IgD-negative memory B cell (primary cell): Measurements from ENCODE around the gene SNAP29. TPM values are rescaled to one million over a fixed set of nuclear protein-coding genes. Genes with fewer than 3 reads are reported as not detected.
"Not testable (repeated sequence)": the region's sequence is repeated elsewhere in the genome, so short reads cannot be mapped to it uniquely, and the experiment has no call there.

Experiments used
- H3K27ac Mint-ChIP-seq, 3 donors: one replicate each; pipeline ENCODE4 v1.8.0; 2020 to 2022; ENCODE audit warnings: mild to moderate bottlenecking in 3 of 3, mixed read lengths in 3 of 3, moderate library complexity in 1 of 3
- H3K27me3 Mint-ChIP-seq: one replicate; pipeline ENCODE4 v1.8.0; 2021; ENCODE audit warnings: mixed read lengths
- H3K36me3 Mint-ChIP-seq: one replicate; pipeline ENCODE4 v1.8.0; 2020; ENCODE audit warnings: mild to moderate bottlenecking, mixed read lengths
- H3K4me1 Mint-ChIP-seq, 3 donors: one replicate each; pipeline ENCODE4 v1.8.0; 2020 to 2022; ENCODE audit warnings: mixed read lengths in 3 of 3, mild to moderate bottlenecking in 1 of 3
- H3K4me3 Mint-ChIP-seq, 4 donors: one replicate each; pipeline ENCODE4 v1.8.0; 2020 to 2022; ENCODE audit warnings: mild to moderate bottlenecking in 4 of 4, mixed read lengths in 4 of 4, moderate library complexity in 3 of 4
- H3K9me3 Mint-ChIP-seq, 3 donors: one replicate each; pipeline ENCODE4 v1.8.0; 2020 to 2021; ENCODE audit warnings: mixed read lengths in 3 of 3, mild to moderate bottlenecking in 1 of 3
- polyA plus RNA-seq: library from polyadenylated mRNA; unstranded; fragments of 300-500 nt; fragmentation: Illumina TruSeq; gene quantifications from one replicate; pipeline ENCODE4 v1.2.3, GENCODE V29; 2021

SNAP29 gene
- polyA plus RNA-seq, 1 donor from 2014 or later, result 23.0 TPM

GRCh38 chr22:20916916-20917810 lies 58.4 kb downstream of the SNAP29 start, which contains the start of gene CRKL:
Gene CRKL, plus strand, starts transcription at chr22:20917407. Its CDS starts 528 bp downstream, at chr22:20917935.
- Mint-ChIP-seq H3K4me1 (peaks cover 23 to 38% (median 26%) of the 10 kb centered on the region in 3 donors), H3K27ac (peak within 1 kb of the TSS; percentile 84 to 94 (median 91)), H3K27me3 (no peaks in the 10 kb centered on the region), H3K4me3 (peak within 1 kb of the TSS; percentile 96 to 99 (median 97)), H3K36me3 (peaks cover 2% of the 10 kb centered on the region), H3K9me3 (no peaks in the 10 kb centered on the region)

GRCh38 chr22:20918663-20919218 lies 59.9 kb downstream of the SNAP29 start:
- Mint-ChIP-seq H3K27ac (peak overlapping the region; percentile 39 to 94 (median 91)), H3K4me3 (peak overlapping the region; percentile 96 to 99 (median 97)), H3K4me1 (peaks cover 26 to 42% (median 31%) of the 10 kb centered on the region in 3 donors), H3K27me3 (no peaks in the 10 kb centered on the region), H3K9me3 (no peaks in the 10 kb centered on the region), H3K36me3 (peaks cover 2% of the 10 kb centered on the region)

- peak overlapping the region; percentile 96 to 99 (median 97) for H3K4me3 Mint-ChIP-seq
- H3K36me3 Mint-ChIP-seq, result peaks cover 2% of the 10 kb centered on the region
- H3K27ac Mint-ChIP-seq, result peak overlapping the region in 2 of 3 donors; percentile 28 to 94
- H3K4me1 Mint-ChIP-seq, result peaks cover 23 to 37% (median 37%) of the 10 kb centered on the region in 3 donors
- no peaks in the 10 kb centered on the region for H3K9me3 Mint-ChIP-seq
- H3K27me3 Mint-ChIP-seq, result no peaks in the 10 kb centered on the region
These were observed 60.9 kb downstream of the SNAP29 start for GRCh38 chr22:20919718-20920117.

- Mint-ChIP-seq H3K4me1 (peaks cover 30 to 46% (median 43%) of the 10 kb centered on the region in 3 donors), H3K27ac (peak overlapping the region in 2 of 3 donors; percentile 10 to 94), H3K27me3 (no peaks in the 10 kb centered on the region), H3K36me3 (peaks cover 2% of the 10 kb centered on the region), H3K9me3 (no peaks in the 10 kb centered on the region), H3K4me3 (peak overlapping the region; percentile 96 to 99 (median 97))
These were observed 62.0 kb downstream of the SNAP29 start for GRCh38 chr22:20920881-20921203.

- Mint-ChIP-seq H3K4me1 (peaks cover 35 to 49% (median 43%) of the 10 kb centered on the region in 3 donors), H3K4me3 (peak overlapping the region in 3 of 4 donors; percentile 35 to 73 (median 38)), H3K27ac (peak overlapping the region in 2 of 3 donors; percentile 7 to 70), H3K9me3 (no peaks in the 10 kb centered on the region), H3K36me3 (peaks cover 2% of the 10 kb centered on the region), H3K27me3 (no peaks in the 10 kb centered on the region)
These were observed 63.4 kb downstream of the SNAP29 start for GRCh38 chr22:20922141-20922751.

GRCh38 chr22:20926243-20926642 lies 67.4 kb downstream of the SNAP29 start:
- H3K4me1 Mint-ChIP-seq, result peaks cover 29 to 47% (median 33%) of the 10 kb centered on the region in 3 donors
- peak overlapping the region; percentile 3 to 83 (median 64) for H3K4me3 Mint-ChIP-seq
- no peaks in the 10 kb centered on the region for H3K9me3 Mint-ChIP-seq
- no peaks in the 10 kb centered on the region for H3K27me3 Mint-ChIP-seq
- peaks cover 3% of the 10 kb centered on the region for H3K36me3 Mint-ChIP-seq
- peak overlapping the region; percentile 73 to 96 (median 87) for H3K27ac Mint-ChIP-seq

- Mint-ChIP-seq H3K27ac (no peak overlapping the region), H3K9me3 (no peaks in the 10 kb centered on the region), H3K27me3 (no peaks in the 10 kb centered on the region), H3K36me3 (peaks cover 3% of the 10 kb centered on the region), H3K4me1 (peaks cover 26 to 47% (median 27%) of the 10 kb centered on the region in 3 donors), H3K4me3 (peak overlapping the region in 1 of 4 donors; percentile 47)
These were observed 69.2 kb downstream of the SNAP29 start for GRCh38 chr22:20927940-20928572.

- H3K27ac Mint-ChIP-seq, result no peak overlapping the region
- H3K4me1 Mint-ChIP-seq, result peaks cover 26 to 47% (median 27%) of the 10 kb centered on the region in 3 donors
- H3K27me3 Mint-ChIP-seq, result no peaks in the 10 kb centered on the region
- no peak overlapping the region for H3K4me3 Mint-ChIP-seq
- no peaks in the 10 kb centered on the region for H3K9me3 Mint-ChIP-seq
- H3K36me3 Mint-ChIP-seq, result peaks cover 3% of the 10 kb centered on the region
These were observed 69.8 kb downstream of the SNAP29 start for GRCh38 chr22:20928573-20928967.

GRCh38 chr22:20930004-20930403 lies 71.2 kb downstream of the SNAP29 start:
- Mint-ChIP-seq H3K9me3 (no peaks in the 10 kb centered on the region), H3K4me3 (peak overlapping the region in 1 of 4 donors; percentile 45), H3K36me3 (peaks cover 3% of the 10 kb centered on the region), H3K4me1 (peaks cover 27 to 40% (median 36%) of the 10 kb centered on the region in 3 donors), H3K27me3 (no peaks in the 10 kb centered on the region), H3K27ac (no peak overlapping the region)

- H3K9me3 Mint-ChIP-seq, H3K36me3 Mint-ChIP-seq, H3K27me3 Mint-ChIP-seq, H3K27ac Mint-ChIP-seq: not testable (repeated sequence)
- Mint-ChIP-seq H3K4me3 (peak overlapping the region in 1 of 4 donors; percentile 45), H3K4me1 (peaks cover 28 to 38% (median 34%) of the 10 kb centered on the region in 3 donors)
These were observed 71.6 kb downstream of the SNAP29 start for GRCh38 chr22:20930435-20930834.

GRCh38 chr22:20931126-20931654 lies 72.4 kb downstream of the SNAP29 start:
- no peak overlapping the region for H3K4me3 Mint-ChIP-seq
- peaks cover 3% of the 10 kb centered on the region for H3K36me3 Mint-ChIP-seq
- H3K9me3 Mint-ChIP-seq, result no peaks in the 10 kb centered on the region

GRCh38 chr22:20933910-20934309 lies 75.1 kb downstream of the SNAP29 start:
- H3K9me3 Mint-ChIP-seq, result no peaks in the 10 kb centered on the region
- H3K36me3 Mint-ChIP-seq, result peaks cover 3% of the 10 kb centered on the region
- H3K4me1 Mint-ChIP-seq, result peaks cover 23 to 46% (median 34%) of the 10 kb centered on the region in 3 donors
- H3K27ac Mint-ChIP-seq, result peak overlapping the region in 1 of 3 donors; percentile 59
- H3K27me3 Mint-ChIP-seq, result no peaks in the 10 kb centered on the region
- H3K4me3 Mint-ChIP-seq, result no peak overlapping the region

More at GRCh38 chr22:20931126-20931654, 72.4 kb downstream of the SNAP29 start:
- H3K27ac Mint-ChIP-seq, result no peak overlapping the region
- peaks cover 21 to 35% (median 26%) of the 10 kb centered on the region in 3 donors for H3K4me1 Mint-ChIP-seq
- H3K27me3 Mint-ChIP-seq, result no peaks in the 10 kb centered on the region

GRCh38 chr22:20935049-20935448 lies 76.2 kb downstream of the SNAP29 start:
- H3K36me3 Mint-ChIP-seq, H3K4me3 Mint-ChIP-seq, H3K9me3 Mint-ChIP-seq, H3K27me3 Mint-ChIP-seq: not testable (repeated sequence)
- Mint-ChIP-seq H3K27ac (peak overlapping the region in 1 of 3 donors; percentile 39), H3K4me1 (peaks cover 29 to 45% (median 35%) of the 10 kb centered on the region in 3 donors)

GRCh38 chr22:20935780-20936539 lies 77.2 kb downstream of the SNAP29 start:
- H3K4me3 Mint-ChIP-seq, result peak overlapping the region in 1 of 4 donors; percentile 45
- H3K27me3 Mint-ChIP-seq, H3K9me3 Mint-ChIP-seq, H3K36me3 Mint-ChIP-seq, H3K27ac Mint-ChIP-seq: not testable (repeated sequence)
- H3K4me1 Mint-ChIP-seq, result peaks cover 37 to 54% (median 43%) of the 10 kb centered on the region in 3 donors
